ENCODE data around the gene CCNC. TPM values are rescaled to one million over a fixed set of nuclear protein-coding genes. Genes with fewer than 3 reads are reported as not detected.

Gene CCNC
- total RNA-seq, 2 donors from 2014 or later: 25.2 to 50.6 TPM

DNA sequence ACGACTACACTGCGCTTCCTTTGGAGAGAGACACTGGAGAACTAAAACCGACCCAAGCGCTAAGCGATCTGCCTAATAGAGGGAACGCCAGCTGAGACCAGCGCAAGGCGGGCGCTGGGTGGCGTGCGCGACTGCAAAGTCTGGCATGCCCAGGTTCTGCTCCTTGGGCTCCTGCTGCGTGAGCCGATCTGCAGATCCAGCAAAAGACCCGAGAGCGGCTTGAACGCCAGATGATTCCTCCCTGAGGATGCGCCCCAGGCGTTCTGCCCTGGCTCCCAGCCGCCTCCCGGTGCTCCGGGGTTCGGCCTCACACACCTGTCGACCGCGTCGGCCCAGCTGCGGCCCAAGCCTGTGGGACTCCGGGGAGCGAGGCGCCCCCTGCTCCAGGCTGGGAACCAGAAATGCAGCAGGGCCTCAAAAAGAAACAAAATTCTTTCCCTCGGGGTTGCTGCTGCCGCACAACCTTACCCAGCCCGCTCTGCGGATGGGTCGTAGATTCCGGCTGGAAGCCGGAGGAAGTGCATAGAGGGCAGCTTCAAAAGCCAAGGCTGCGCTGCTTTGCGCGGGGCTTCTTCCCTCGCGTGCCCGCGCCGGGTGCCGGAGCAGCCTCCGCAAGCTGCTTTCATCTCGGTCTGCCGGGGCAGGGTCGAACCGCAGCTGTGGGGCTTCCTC is 20.3 kb upstream of the CCNC start:
- H3K4me1 ChIP-seq (ENCODE audit: control insufficient read depth in 1 of 2, low read depth in 2 of 2): peaks cover 15 to 26% of the 10 kb centered on the region in 2 donors
- H3K27ac ChIP-seq: no peak overlapping the region
- peaks cover 21% of the 10 kb centered on the region for H3K27me3 ChIP-seq (replicated peaks; ENCODE audit: insufficient read depth)
- peak overlapping the region; percentile 78 for H3K4me3 ChIP-seq
- TF ChIP-seq, protein P1, sequence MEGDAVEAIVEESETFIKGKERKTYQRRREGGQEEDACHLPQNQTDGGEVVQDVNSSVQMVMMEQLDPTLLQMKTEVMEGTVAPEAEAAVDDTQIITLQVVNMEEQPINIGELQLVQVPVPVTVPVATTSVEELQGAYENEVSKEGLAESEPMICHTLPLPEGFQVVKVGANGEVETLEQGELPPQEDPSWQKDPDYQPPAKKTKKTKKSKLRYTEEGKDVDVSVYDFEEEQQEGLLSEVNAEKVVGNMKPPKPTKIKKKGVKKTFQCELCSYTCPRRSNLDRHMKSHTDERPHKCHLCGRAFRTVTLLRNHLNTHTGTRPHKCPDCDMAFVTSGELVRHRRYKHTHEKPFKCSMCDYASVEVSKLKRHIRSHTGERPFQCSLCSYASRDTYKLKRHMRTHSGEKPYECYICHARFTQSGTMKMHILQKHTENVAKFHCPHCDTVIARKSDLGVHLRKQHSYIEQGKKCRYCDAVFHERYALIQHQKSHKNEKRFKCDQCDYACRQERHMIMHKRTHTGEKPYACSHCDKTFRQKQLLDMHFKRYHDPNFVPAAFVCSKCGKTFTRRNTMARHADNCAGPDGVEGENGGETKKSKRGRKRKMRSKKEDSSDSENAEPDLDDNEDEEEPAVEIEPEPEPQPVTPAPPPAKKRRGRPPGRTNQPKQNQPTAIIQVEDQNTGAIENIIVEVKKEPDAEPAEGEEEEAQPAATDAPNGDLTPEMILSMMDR (IDR thresholded peaks at IDR 0.05): peak; percentile 41
- no peaks in the 10 kb centered on the region for H3K9me3 ChIP-seq
- no peak for DNase-seq (ENCODE audit: low spot score)
- peak; percentile 74 for ATAC-seq (ENCODE audit: insufficient number of reproducible peaks, low FRiP score, low read depth)
- no peaks in the 10 kb centered on the region for H3K36me3 ChIP-seq

DNA sequence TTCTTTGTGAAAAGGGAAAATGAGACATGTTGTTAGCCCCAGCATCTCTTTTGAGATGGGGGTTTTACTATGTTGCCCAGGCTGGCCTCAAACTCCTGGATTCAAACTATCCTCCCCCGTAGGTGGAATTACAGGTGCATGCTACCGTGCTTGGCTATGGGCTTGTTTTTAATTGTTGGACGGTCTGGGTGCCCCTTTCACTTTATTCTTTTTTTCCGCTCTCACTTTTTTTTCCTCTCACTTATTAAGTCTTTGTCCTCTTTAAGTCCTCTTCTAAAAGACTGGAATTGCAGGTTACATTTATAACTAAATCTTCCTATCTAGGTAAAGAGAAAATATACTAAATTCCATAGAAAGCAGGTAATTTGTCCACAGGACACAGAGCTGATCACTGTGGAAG is 19.3 kb upstream of the CCNC start:
- no peak for DNase-seq (ENCODE audit: low spot score)
- Histone ChIP-seq H3K4me1 (ENCODE audit: control insufficient read depth in 1 of 2, low read depth in 2 of 2) (peaks cover 15 to 26% of the 10 kb centered on the region in 2 donors), H3K36me3 (no peaks in the 10 kb centered on the region), H3K27me3 (replicated peaks; ENCODE audit: insufficient read depth) (peaks cover 21% of the 10 kb centered on the region), H3K27ac (no peak overlapping the region), H3K9me3 (no peaks in the 10 kb centered on the region), H3K4me3 (no peak overlapping the region)
- TF ChIP-seq, protein P1 (IDR thresholded peaks at IDR 0.05): no peak
- no peak for ATAC-seq (ENCODE audit: insufficient number of reproducible peaks, low FRiP score, low read depth)

DNA sequence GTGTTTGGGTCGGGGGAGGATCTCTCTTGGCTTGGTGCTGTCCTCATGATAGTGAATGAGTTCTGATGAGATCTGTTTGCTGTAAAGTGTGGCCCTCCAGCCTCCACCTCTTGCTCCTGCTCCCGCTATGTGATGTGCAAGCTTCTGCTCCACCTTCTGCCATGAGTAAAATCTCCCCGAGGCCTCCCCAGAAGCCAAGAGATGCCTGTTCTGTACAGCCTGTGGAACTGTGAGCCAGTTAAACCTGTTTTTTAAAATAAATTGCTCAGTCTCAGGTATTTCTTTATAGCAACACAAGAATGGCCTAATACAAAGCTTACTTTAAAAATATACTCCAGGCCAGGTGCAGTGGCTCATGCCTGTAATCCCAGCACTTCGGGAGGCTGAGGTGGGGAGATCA is 11.3 kb upstream of the CCNC start:
- Histone ChIP-seq H3K27me3 (replicated peaks; ENCODE audit: insufficient read depth) (no peaks in the 10 kb centered on the region), H3K27ac (no peak overlapping the region), H3K4me1 (ENCODE audit: control insufficient read depth in 1 of 2, low read depth in 2 of 2) (no peaks in the 10 kb centered on the region), H3K4me3 (no peak overlapping the region), H3K9me3 (no peaks in the 10 kb centered on the region), H3K36me3 (no peaks in the 10 kb centered on the region)
- ATAC-seq (ENCODE audit: insufficient number of reproducible peaks, low FRiP score, low read depth) (no peak), DNase-seq (ENCODE audit: low spot score) (no peak)
- TF ChIP-seq, protein P1 (IDR thresholded peaks at IDR 0.05): no peak

DNA sequence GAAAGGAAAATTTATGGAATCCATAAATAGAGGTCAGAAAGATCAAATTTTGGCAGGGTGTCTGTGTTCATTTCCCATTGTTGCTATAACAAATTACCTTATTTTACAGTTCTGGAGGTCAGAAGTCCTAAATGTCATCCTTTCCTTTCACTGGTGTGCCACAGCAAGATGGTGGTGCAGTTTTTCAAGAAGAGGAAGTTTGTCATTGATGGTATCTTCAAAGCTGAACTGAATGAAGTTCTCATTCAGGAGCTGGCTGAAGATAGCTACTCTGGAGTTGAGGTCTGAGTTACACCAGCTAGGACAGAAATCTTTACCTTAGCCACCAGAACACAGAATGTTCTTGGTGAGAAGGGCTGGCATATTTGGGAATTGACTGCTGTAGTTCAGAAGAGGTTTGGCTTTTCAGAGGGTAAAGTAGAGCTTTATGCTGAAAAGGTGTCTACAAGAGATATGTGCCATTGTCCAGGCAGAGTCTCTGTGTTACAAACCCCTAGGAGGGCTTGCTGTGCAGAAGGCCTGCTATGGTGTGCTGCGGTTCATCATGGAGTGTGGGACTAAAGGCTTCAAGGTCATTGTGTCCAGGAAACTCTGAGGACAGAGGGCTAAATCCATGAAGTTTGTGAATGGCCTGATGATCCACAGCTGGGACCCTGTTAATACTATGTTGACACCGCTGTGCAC is 7.2 kb upstream of the CCNC start:
- Histone ChIP-seq H3K9me3 (no peaks in the 10 kb centered on the region), H3K36me3 (no peaks in the 10 kb centered on the region), H3K27me3 (replicated peaks; ENCODE audit: insufficient read depth) (no peaks in the 10 kb centered on the region), H3K4me1 (ENCODE audit: control insufficient read depth in 1 of 2, low read depth in 2 of 2) (no peaks in the 10 kb centered on the region), H3K4me3 (no peak overlapping the region), H3K27ac (no peak overlapping the region)
- DNase-seq (ENCODE audit: low spot score): no peak
- TF ChIP-seq, protein P1 (IDR thresholded peaks at IDR 0.05): no peak
- ATAC-seq (ENCODE audit: insufficient number of reproducible peaks, low FRiP score, low read depth): no peak

DNA sequence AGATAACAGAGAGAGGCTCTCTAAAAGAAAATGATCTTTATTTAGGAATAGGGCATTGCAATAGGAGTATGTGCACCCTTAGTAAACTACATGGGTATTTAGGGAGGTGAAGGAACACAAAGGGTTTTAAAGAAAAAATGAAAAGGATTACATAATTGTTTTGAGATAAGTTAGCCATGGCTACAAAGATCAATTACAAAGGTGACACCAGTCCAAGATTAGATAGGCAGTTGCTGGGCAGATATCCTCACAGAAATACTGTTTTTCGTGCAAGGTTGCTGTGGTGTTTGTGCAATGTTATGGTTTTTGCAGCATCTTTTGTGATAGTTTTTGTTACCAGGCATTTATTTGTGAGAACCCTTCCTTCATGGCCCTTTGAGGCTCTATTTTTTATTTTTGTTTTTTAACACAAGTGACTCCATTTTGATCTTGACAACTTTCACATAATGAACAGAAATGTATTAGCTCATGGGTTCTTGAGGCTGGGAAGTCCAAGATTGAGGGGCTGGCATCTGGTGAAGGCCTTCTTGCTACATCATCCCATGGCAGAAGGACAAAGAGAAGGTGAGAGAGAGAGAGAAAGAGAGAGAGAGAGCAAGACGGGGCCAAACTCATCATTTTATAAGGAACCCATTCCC is 5.6 kb upstream of the CCNC start:
- ATAC-seq (ENCODE audit: insufficient number of reproducible peaks, low FRiP score, low read depth): no peak
- TF ChIP-seq, protein P1 (IDR thresholded peaks at IDR 0.05): no peak
- Histone ChIP-seq H3K36me3 (no peaks in the 10 kb centered on the region), H3K9me3 (no peaks in the 10 kb centered on the region), H3K27me3 (replicated peaks; ENCODE audit: insufficient read depth) (no peaks in the 10 kb centered on the region), H3K27ac (no peak overlapping the region), H3K4me3 (no peak overlapping the region), H3K4me1 (ENCODE audit: control insufficient read depth in 1 of 2, low read depth in 2 of 2) (no peaks in the 10 kb centered on the region)
- no peak for DNase-seq (ENCODE audit: low spot score)

Measured in thoracic aorta (tissue), 2 donors.